ENCODE data around the gene NDUFB2.
"Not testable (repeated sequence)": the region's sequence is repeated elsewhere in the genome, so short reads cannot be mapped to it uniquely, and the experiment has no call there.

DNA sequence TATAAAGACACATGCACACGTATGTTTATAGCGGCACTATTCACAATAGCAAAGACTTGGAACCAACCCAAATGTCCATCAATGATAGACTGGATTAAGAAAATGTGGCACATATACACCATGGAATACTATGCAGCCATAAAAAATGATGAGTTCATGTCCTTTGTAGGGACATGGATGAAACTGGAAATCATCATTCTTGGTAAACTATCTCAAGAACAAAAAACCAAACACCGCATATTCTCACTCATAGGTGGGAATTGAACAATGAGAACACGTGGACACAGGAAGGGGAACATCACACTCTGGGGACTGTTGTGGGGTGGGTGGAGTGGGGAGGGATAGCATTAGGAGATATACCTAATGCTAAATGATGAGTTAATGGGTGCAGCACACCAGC is 46.7 kb downstream of the NDUFB2 start:
- TF ChIP-seq, protein P1, sequence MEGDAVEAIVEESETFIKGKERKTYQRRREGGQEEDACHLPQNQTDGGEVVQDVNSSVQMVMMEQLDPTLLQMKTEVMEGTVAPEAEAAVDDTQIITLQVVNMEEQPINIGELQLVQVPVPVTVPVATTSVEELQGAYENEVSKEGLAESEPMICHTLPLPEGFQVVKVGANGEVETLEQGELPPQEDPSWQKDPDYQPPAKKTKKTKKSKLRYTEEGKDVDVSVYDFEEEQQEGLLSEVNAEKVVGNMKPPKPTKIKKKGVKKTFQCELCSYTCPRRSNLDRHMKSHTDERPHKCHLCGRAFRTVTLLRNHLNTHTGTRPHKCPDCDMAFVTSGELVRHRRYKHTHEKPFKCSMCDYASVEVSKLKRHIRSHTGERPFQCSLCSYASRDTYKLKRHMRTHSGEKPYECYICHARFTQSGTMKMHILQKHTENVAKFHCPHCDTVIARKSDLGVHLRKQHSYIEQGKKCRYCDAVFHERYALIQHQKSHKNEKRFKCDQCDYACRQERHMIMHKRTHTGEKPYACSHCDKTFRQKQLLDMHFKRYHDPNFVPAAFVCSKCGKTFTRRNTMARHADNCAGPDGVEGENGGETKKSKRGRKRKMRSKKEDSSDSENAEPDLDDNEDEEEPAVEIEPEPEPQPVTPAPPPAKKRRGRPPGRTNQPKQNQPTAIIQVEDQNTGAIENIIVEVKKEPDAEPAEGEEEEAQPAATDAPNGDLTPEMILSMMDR (conservative IDR thresholded peaks at IDR 0.05; ENCODE audit: low read length), result not testable (repeated sequence)
- TF ChIP-seq EZH2phosphoT487 (IDR thresholded peaks at IDR 0.05; ENCODE audit: borderline replicate concordance), result not testable (repeated sequence)
